K562 (cell line): ENCODE results near the gene UBE2I. TPM values are rescaled to one million over a fixed set of nuclear protein-coding genes. Genes with fewer than 3 reads are reported as not detected.

Experiments used
- ATF4 ChIP-seq: fragments of 450-650 bp; formaldehyde crosslinking; IDR thresholded peaks from 2 replicates; pipeline ENCODE4 v1.4.0; 2022; ENCODE audit warnings: mild to moderate bottlenecking, moderate library complexity
- HCFC1 ChIP-seq: IDR thresholded peaks from 2 replicates; pipeline ENCODE4 v1.6.1; 2012; ENCODE audit warnings: low read depth, low read length, improper control_type of control experiment
- HIVEP1 ChIP-seq: fragments of 250-450 bp; sonication (Bioruptor Pico); IDR thresholded peaks from 2 replicates; pipeline ENCODE4 v1.4.0; 2020; ENCODE audit warnings: mild to moderate bottlenecking
- KAT7 ChIP-seq: sonication (generic); formaldehyde crosslinking; IDR thresholded peaks from 2 replicates; pipeline ENCODE4 v1.8.0; 2022; ENCODE audit warnings: missing genetic modification reagents, mild to moderate bottlenecking, borderline replicate concordance
- KLF10 ChIP-seq: fragments of 250-450 bp; sonication (Bioruptor Pico); IDR thresholded peaks from 2 replicates; pipeline ENCODE4 v1.6.1; 2021; ENCODE audit warnings: matching md5 sums
- KLF6 ChIP-seq: fragments of 250-450 bp; sonication (Bioruptor Pico); IDR thresholded peaks from 2 replicates; pipeline ENCODE4 v1.4.0; 2020; ENCODE audit warnings: mild to moderate bottlenecking, moderate library complexity, borderline replicate concordance
- MBD1 ChIP-seq: fragments of 250-450 bp; sonication (Bioruptor Pico); IDR thresholded peaks from 2 replicates; pipeline ENCODE4 v1.8.0; 2022; ENCODE audit warnings: inconsistent platforms
- MEF2A ChIP-seq: IDR thresholded peaks from 2 replicates; pipeline ENCODE4 v1.6.1; 2011; ENCODE audit warnings: low read depth, mild to moderate bottlenecking, low read length, moderate library complexity; ENCODE audit not compliant: control insufficient read depth
- MTA1 ChIP-seq: fragments of 450-650 bp; IDR thresholded peaks from 2 replicates; pipeline ENCODE4 v1.6.1; 2017; ENCODE audit warnings: borderline replicate concordance
- NFE2 ChIP-seq: IDR thresholded peaks from 2 replicates; pipeline ENCODE4 v1.6.1; 2014; ENCODE audit warnings: antibody characterized with exemption, low read depth
- NFXL1 ChIP-seq: fragments of 450-650 bp; formaldehyde crosslinking; IDR thresholded peaks from 2 replicates; pipeline ENCODE4 v1.4.0; 2021; ENCODE audit warnings: mild to moderate bottlenecking
- NR2C1 ChIP-seq, 2 experiments: fragments of 450-650 bp; IDR thresholded peaks; 2 replicates each; pipeline ENCODE4 v1.6.1; 2017; ENCODE audit warnings: mild to moderate bottlenecking in 2 of 2, antibody characterized with exemption in 1 of 2, inconsistent platforms in 1 of 2, missing compliant biosample characterization in 1 of 2, missing genetic modification characterization in 1 of 2
- PHF20 ChIP-seq: fragments of 450-650 bp; IDR thresholded peaks from 2 replicates; pipeline ENCODE4 v1.6.1; 2018; ENCODE audit not compliant: partially characterized antibody
- RBM14 ChIP-seq: fragments of 200-400 bp; formaldehyde crosslinking; IDR thresholded peaks from 2 replicates; pipeline ENCODE4 v1.6.1; 2018; ENCODE audit warnings: low read depth, mild to moderate bottlenecking, low read length, moderate library complexity, borderline replicate concordance; ENCODE audit not compliant: insufficient read depth
- SIRT6 ChIP-seq: IDR thresholded peaks from one replicate; pipeline ENCODE4 v1.6.1; 2012; ENCODE audit warnings: low read depth, mild to moderate bottlenecking, control low read depth, inconsistent platforms, low read length, moderate library complexity
- SNAPC5 ChIP-seq: fragments of 250-450 bp; sonication (Bioruptor Pico); IDR thresholded peaks from 2 replicates; pipeline ENCODE4 v1.8.0; 2021; ENCODE audit warnings: moderate library complexity, mild to moderate bottlenecking, inconsistent platforms
- SREBF2 ChIP-seq: sonication (generic); formaldehyde crosslinking; IDR thresholded peaks from 2 replicates; pipeline ENCODE4 v1.4.0; 2020; ENCODE audit warnings: mild to moderate bottlenecking, missing genetic modification reagents
- ZC3H8 ChIP-seq: fragments of 450-650 bp; IDR thresholded peaks from 2 replicates; pipeline ENCODE4 v1.6.1; 2017
- ZFP91 ChIP-seq: sonication (generic); formaldehyde crosslinking; IDR thresholded peaks from 2 replicates; pipeline ENCODE4 v1.8.0; 2022; ENCODE audit warnings: mild to moderate bottlenecking, missing genetic modification reagents
- ZNF253 ChIP-seq: fragments of 250-450 bp; sonication (Bioruptor Pico); conservative IDR thresholded peaks from 2 replicates; pipeline ENCODE4 v1.6.1; 2021; ENCODE audit warnings: mild to moderate bottlenecking
- ZNF280B ChIP-seq: fragments of 250-450 bp; sonication (Bioruptor Pico); IDR thresholded peaks from 2 replicates; pipeline ENCODE4 v1.5.1; 2021; ENCODE audit warnings: mild to moderate bottlenecking
- ZNF354B ChIP-seq: fragments of 250-450 bp; sonication (Bioruptor Pico); IDR thresholded peaks from 2 replicates; pipeline ENCODE4 v1.4.0; 2020
- ZNF764 ChIP-seq: fragments of 250-450 bp; sonication (Bioruptor Pico); IDR thresholded peaks from 2 replicates; pipeline ENCODE4 v1.4.0; 2020; ENCODE audit warnings: low read depth, mild to moderate bottlenecking, moderate library complexity
- ZNF785 ChIP-seq: fragments of 250-450 bp; sonication (Bioruptor Pico); IDR thresholded peaks from 2 replicates; pipeline ENCODE4 v1.4.0; 2020; ENCODE audit warnings: mild to moderate bottlenecking
- polyA plus RNA-seq, 8 experiments: library from polyadenylated mRNA; depleted of rRNA in 4 of 8; stranded (reverse) in 5 of 8; unstranded in 3 of 8; fragments of >200 nt; fragmentation: Nextera tagmentation in 2 of 8; fragmentation: Illumina TruSeq in 1 of 8; extraction: Ambion mirVana in 2 of 8; extraction: Trizol in 1 of 8; gene quantifications; 2 replicates each; pipeline versions ENCODE4 v1.2.1 to v1.2.3, GENCODE V29; 2011 to 2014; ENCODE audit warnings: inconsistent platforms in 1 of 8, missing spikeins in 1 of 8
- total RNA-seq, 7 experiments: library from RNA; depleted of rRNA in 6 of 7; stranded (reverse); fragments of >200 nt in 6 of 7; fragmentation: Illumina TruSeq in 2 of 7; extraction: Trizol in 2 of 7; gene quantifications; 2 replicates each; pipeline versions ENCODE4 v1.2.1 to v1.2.3, GENCODE V29; 2011 to 2021; ENCODE audit warnings: low replicate concordance in 1 of 7

Gene UBE2I
- total and polyA plus RNA-seq, 9 of the 15 experiments (the other 6 are each of a cell fraction or from before 2014, with no cell fraction given), result 36.6 to 254 (median 104) TPM

- TF ChIP-seq KLF6 (CRISPR knock-in tag) (no peak), HIVEP1 (CRISPR knock-in tag) (no peak), ZC3H8 (no peak), SNAPC5 (no peak), PHF20 (peak; percentile 97), SIRT6 (no peak), NFE2 (no peak), SREBF2 (CRISPR knock-in tag) (no peak), ZFP91 (CRISPR knock-in tag) (0 out of 2 replicates have a peak, but pooled peaks have one; percentile 33), HCFC1 (peak; percentile 88), KAT7 (CRISPR knock-in tag) (no peak), MEF2A (peak; percentile 81), KLF10 (no peak), ZNF785 (CRISPR knock-in tag) (no peak), ZNF280B (CRISPR knock-in tag) (no peak), NFXL1 (no peak), MTA1 (no peak), ZNF354B (no peak), ZNF764 (CRISPR knock-in tag) (no peak), MBD1 (no peak), ZNF253 (CRISPR knock-in tag) (no peak), RBM14 (no peak), ATF4 (no peak), NR2C1 (IDR thresholded peaks at IDR 0.05) (no peak), NR2C1 (tag; IDR thresholded peaks at IDR 0.05) (no peak)
These were observed 42.3 kb downstream of the UBE2I start, which contains the start of the genes GNPTG and TSR3 (continued) for GRCh38 chr16:1351582-1352362.
